ENCODE data around the gene TGFBR3. TPM values are rescaled to one million over a fixed set of nuclear protein-coding genes. Genes with fewer than 3 reads are reported as not detected.

Gene TGFBR3
- total and polyA plus RNA-seq, 7 donors: 5.1 to 24.5 (median 8.9) TPM

GRCh38 chr1:91653183-91653582 is 232.8 kb downstream of the TGFBR3 start:
- Histone ChIP-seq H3K4me1 (no peaks in the 10 kb centered on the region), H3K36me3 (ENCODE audit: insufficient read depth in 1 of 2, low read depth in 1 of 2) (no peaks in the 10 kb centered on the region), H3K27me3 (ENCODE audit: insufficient read depth in 3 of 3, low read length in 2 of 3) (no peaks in the 10 kb centered on the region), H3K4me3 (no peak overlapping the region), H3K27ac (no peak overlapping the region), H3K9me3 (no peaks in the 10 kb centered on the region)
- WGBS, 3 donors: 88 to 99% (median 91%) methylated on average over 1 of the region's 1 CpG
- TF ChIP-seq CTCF (IDR thresholded peaks at IDR 0.05): no peak
- ATAC-seq: no peak
- intact Hi-C loops (cut with DNase I): no loop called here
- no peak for DNase-seq

- 47 to 55% (median 48%) methylated on average over 5 of the region's 5 CpGs for WGBS, 3 donors
- DNase-seq: peak; percentile 75 to 76
- TF ChIP-seq CTCF (IDR thresholded peaks at IDR 0.05): no peak
Measured at GRCh38 chr1:91651661-91652071, 234.3 kb downstream of the TGFBR3 start.

GRCh38 chr1:91651243-91651642 is 234.7 kb downstream of the TGFBR3 start:
- H3K4me3 ChIP-seq: no peak overlapping the region
- H3K27me3 ChIP-seq (ENCODE audit: insufficient read depth in 3 of 3, low read length in 2 of 3): no peaks in the 10 kb centered on the region
- TF ChIP-seq CTCF (IDR thresholded peaks at IDR 0.05): no peak
- no peaks in the 10 kb centered on the region for H3K36me3 ChIP-seq (ENCODE audit: insufficient read depth in 1 of 2, low read depth in 1 of 2)
- DNase-seq (no peak), ATAC-seq (peak in 2 of 4 donors; percentile 7 to 23)
- peak overlapping the region; percentile 58 for H3K27ac ChIP-seq
- intact Hi-C loops (cut with DNase I): no loop called here
- WGBS, 3 donors: 62 to 71% (median 70%) methylated on average over 4 of the region's 4 CpGs
- no peaks in the 10 kb centered on the region for H3K4me1 ChIP-seq
- no peaks in the 10 kb centered on the region for H3K9me3 ChIP-seq

More at GRCh38 chr1:91651661-91652071, 234.3 kb downstream of the TGFBR3 start:
- no peaks in the 10 kb centered on the region for H3K27me3 ChIP-seq (ENCODE audit: insufficient read depth in 3 of 3, low read length in 2 of 3)
- H3K9me3 ChIP-seq: no peaks in the 10 kb centered on the region
- H3K36me3 ChIP-seq (ENCODE audit: insufficient read depth in 1 of 2, low read depth in 1 of 2): no peaks in the 10 kb centered on the region
- peak overlapping the region; percentile 58 for H3K27ac ChIP-seq
- ATAC-seq: peak in 3 of 4 donors; percentile 58 to 69 (median 63)
- H3K4me1 ChIP-seq: no peaks in the 10 kb centered on the region
- intact Hi-C loops (cut with DNase I): no loop called here
- H3K4me3 ChIP-seq: no peak overlapping the region

- H3K36me3 ChIP-seq (ENCODE audit: insufficient read depth in 1 of 2, low read depth in 1 of 2): no peaks in the 10 kb centered on the region
- H3K27me3 ChIP-seq (ENCODE audit: insufficient read depth in 3 of 3, low read length in 2 of 3): no peaks in the 10 kb centered on the region
- ATAC-seq: peak; percentile 64 to 86 (median 82)
- peak overlapping the region; percentile 58 for H3K27ac ChIP-seq
- intact Hi-C loops (cut with DNase I): no loop called here
- TF ChIP-seq CTCF (IDR thresholded peaks at IDR 0.05): no peak
- WGBS, 3 donors: 81 to 94% (median 83%) methylated on average over 1 of the region's 1 CpG
- no peak overlapping the region for H3K4me3 ChIP-seq
- no peaks in the 10 kb centered on the region for H3K4me1 ChIP-seq
- no peaks in the 10 kb centered on the region for H3K9me3 ChIP-seq
- DNase-seq: peak; percentile 77 to 80
Measured at GRCh38 chr1:91650764-91651163, 235.2 kb downstream of the TGFBR3 start.

GRCh38 chr1:91647061-91647460 is 238.9 kb downstream of the TGFBR3 start:
- no peaks in the 10 kb centered on the region for H3K27me3 ChIP-seq (ENCODE audit: insufficient read depth in 3 of 3, low read length in 2 of 3)
- no peak for TF ChIP-seq CTCF (IDR thresholded peaks at IDR 0.05)
- H3K9me3 ChIP-seq: no peaks in the 10 kb centered on the region

More at GRCh38 chr1:91647061-91647460, 238.9 kb downstream of the TGFBR3 start:
- H3K4me3 ChIP-seq: no peak overlapping the region
- no peaks in the 10 kb centered on the region for H3K4me1 ChIP-seq
- ATAC-seq (no peak), DNase-seq (no peak)
- H3K27ac ChIP-seq: no peak overlapping the region
- WGBS, 3 donors: 93 to 97% (median 93%) methylated on average over 2 of the region's 2 CpGs
- no peaks in the 10 kb centered on the region for H3K36me3 ChIP-seq (ENCODE audit: insufficient read depth in 1 of 2, low read depth in 1 of 2)
- intact Hi-C loops (cut with DNase I): no loop called here

All from psoas muscle (tissue), 8 donors.